Mesenchymal stem cell (in vitro differentiated cells and primary cell): ENCODE results near the gene PRKAA1.
"Not testable (repeated sequence)": the region's sequence is repeated elsewhere in the genome, so short reads cannot be mapped to it uniquely, and the experiment has no call there.

Source experiments
- DNase-seq: peaks from one replicate; pipeline ENCODE4 v3.0.0-alpha.2; 2013
- H2AFZ ChIP-seq: one replicate; pipeline ENCODE4 v1.6.1; 2013; ENCODE audit warnings: low read depth, mild to moderate bottlenecking, control low read depth, inconsistent platforms, low read length, moderate library complexity
- H2AK5ac ChIP-seq: 2 replicates; pipeline ENCODE4 v1.6.1; 2013; ENCODE audit warnings: low read length, moderate library complexity, mild to moderate bottlenecking, inconsistent platforms; ENCODE audit not compliant: severe bottlenecking
- H2BK120ac ChIP-seq: one replicate; pipeline ENCODE4 v1.6.1; 2013; ENCODE audit warnings: low read depth, mild to moderate bottlenecking, inconsistent platforms, low read length, moderate library complexity
- H2BK12ac ChIP-seq, 2 experiments: one replicate each; pipeline ENCODE4 v1.6.1; 2013; ENCODE audit warnings: inconsistent platforms in 2 of 2, low read length in 2 of 2, mild to moderate bottlenecking in 2 of 2, moderate library complexity in 2 of 2, control low read depth in 1 of 2
- H2BK15ac ChIP-seq: one replicate; pipeline ENCODE4 v1.6.1; 2013; ENCODE audit warnings: mild to moderate bottlenecking, low read depth, inconsistent platforms; ENCODE audit not compliant: poor library complexity, severe bottlenecking
- H2BK5ac ChIP-seq: 2 replicates; pipeline ENCODE4 v1.6.1; 2013; ENCODE audit warnings: low read depth, mild to moderate bottlenecking, low read length, control low read depth, inconsistent platforms; ENCODE audit not compliant: poor library complexity, severe bottlenecking
- H3K14ac ChIP-seq, 2 experiments: one replicate each; pipeline ENCODE4 v1.6.1; 2013; ENCODE audit warnings: inconsistent platforms in 2 of 2, low read length in 2 of 2, control low read depth in 1 of 2, mild to moderate bottlenecking in 1 of 2, moderate library complexity in 1 of 2
- H3K18ac ChIP-seq, 2 experiments: one replicate each; pipeline ENCODE4 v1.6.1; 2013; ENCODE audit warnings: inconsistent platforms in 2 of 2, low read length in 2 of 2, control low read depth in 1 of 2, low read depth in 1 of 2, mild to moderate bottlenecking in 1 of 2
- H3K23ac ChIP-seq, 2 experiments: one replicate each; pipeline ENCODE4 v1.6.1; 2013; ENCODE audit warnings: inconsistent platforms in 2 of 2, low read length in 2 of 2, mild to moderate bottlenecking in 2 of 2, moderate library complexity in 2 of 2, control low read depth in 1 of 2
- H3K27ac ChIP-seq: 2 replicates; pipeline ENCODE4 v1.5.1; 2013; ENCODE audit warnings: mild to moderate bottlenecking, moderate library complexity, low read length, control low read depth, inconsistent platforms; ENCODE audit not compliant: poor library complexity, severe bottlenecking
- H3K27me3 ChIP-seq, 2 experiments: 2 replicates each; pipeline versions ENCODE4 v1.6.1 to v1.7.0; 2013; ENCODE audit warnings: low read length in 2 of 2, mild to moderate bottlenecking in 2 of 2, moderate library complexity in 2 of 2, control low read depth in 1 of 2, inconsistent platforms in 1 of 2; ENCODE audit not compliant: control insufficient read depth in 1 of 2, insufficient read depth in 1 of 2
- H3K36me3 ChIP-seq, 2 experiments: 2 replicates each; pipeline versions ENCODE4 v1.6.1 to v1.7.0; 2013; ENCODE audit warnings: low read length in 2 of 2, control low read depth in 1 of 2, inconsistent platforms in 1 of 2, low read depth in 1 of 2, mild to moderate bottlenecking in 1 of 2; ENCODE audit not compliant: insufficient read depth in 2 of 2, control insufficient read depth in 1 of 2
- H3K4ac ChIP-seq, 2 experiments: one replicate each; pipeline ENCODE4 v1.6.1; 2013; ENCODE audit warnings: inconsistent platforms in 2 of 2, low read length in 2 of 2, mild to moderate bottlenecking in 2 of 2, moderate library complexity in 2 of 2, control low read depth in 1 of 2, low read depth in 1 of 2
- H3K4me1 ChIP-seq: 2 replicates; pipeline ENCODE4 v1.6.1; 2013; ENCODE audit warnings: low read depth, low read length, control low read depth; ENCODE audit not compliant: control insufficient read depth, insufficient read depth
- H3K4me2 ChIP-seq: 2 replicates; pipeline ENCODE4 v1.6.1; 2013; ENCODE audit warnings: low read length, mild to moderate bottlenecking, inconsistent platforms; ENCODE audit not compliant: poor library complexity, severe bottlenecking
- H3K4me3 ChIP-seq, 2 experiments: 2 replicates each; pipeline versions ENCODE4 v1.5.1 to v1.7.0; 2013; ENCODE audit warnings: low read length in 2 of 2, mild to moderate bottlenecking in 2 of 2, control low read depth in 1 of 2, low read depth in 1 of 2; ENCODE audit not compliant: insufficient read depth in 1 of 2
- H3K79me1 ChIP-seq: replicated peaks from 2 replicates; pipeline ENCODE4 v1.6.1; 2013; ENCODE audit warnings: mild to moderate bottlenecking, control low read depth, low read length, inconsistent platforms; ENCODE audit not compliant: poor library complexity, severe bottlenecking
- H3K9ac ChIP-seq: 2 replicates; pipeline ENCODE4 v1.7.0; 2013; ENCODE audit warnings: mild to moderate bottlenecking, low read length, moderate library complexity
- H3K9me3 ChIP-seq: 2 replicates; pipeline ENCODE4 v1.7.0; 2013; ENCODE audit warnings: mild to moderate bottlenecking, low read length; ENCODE audit not compliant: control insufficient read depth
- H4K8ac ChIP-seq: one replicate; pipeline ENCODE4 v1.6.1; 2013; ENCODE audit warnings: inconsistent platforms, mild to moderate bottlenecking, low read length, moderate library complexity
- H4K91ac ChIP-seq: one replicate; pipeline ENCODE4 v1.6.1; 2013; ENCODE audit warnings: mild to moderate bottlenecking, low read length, inconsistent platforms
- WGBS: methylation state at CpG from one replicate; pipeline ENCODE4 v1.1.7; 2013; ENCODE audit warnings: mixed read lengths; 5-methylcytosine and 5-hydroxymethylcytosine counted together

PRKAA1 gene

DNA sequence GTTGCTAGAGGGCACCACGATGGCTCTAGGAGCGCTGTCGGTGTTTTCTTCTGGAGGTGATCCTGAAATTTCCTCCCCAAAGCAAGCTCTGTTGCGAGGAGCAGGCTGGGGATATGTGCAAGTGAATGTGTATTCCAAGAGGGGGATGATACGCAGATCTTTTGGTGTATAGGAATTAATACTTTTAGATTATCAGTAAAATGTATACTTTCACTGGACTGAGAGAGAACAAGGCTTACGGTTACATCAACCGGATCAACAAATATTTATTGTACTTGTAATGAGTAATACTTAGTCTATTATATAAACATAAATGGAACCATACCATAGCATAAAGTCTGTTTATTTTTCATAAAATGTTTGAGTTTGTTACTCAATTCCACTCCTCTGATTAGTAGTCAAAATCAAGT, 632 bp upstream of the PRKAA1 start:
- no peak overlapping the region for H2BK15ac ChIP-seq
- no peak overlapping the region for H3K18ac ChIP-seq
- no peak overlapping the region for H2BK120ac ChIP-seq
- no peaks in the 10 kb centered on the region for H3K79me1 ChIP-seq
- peak overlapping the region; percentile 73 to 98 for H3K4me3 ChIP-seq
- H3K9ac ChIP-seq = peak overlapping the region; percentile 98
- DNase-seq = no peak
- H2BK5ac ChIP-seq = no peak overlapping the region
- H3K23ac ChIP-seq = no peak overlapping the region
- H2AK5ac ChIP-seq = no peak overlapping the region
- no peaks in the 10 kb centered on the region for H3K4me1 ChIP-seq
- H2BK12ac ChIP-seq = no peak overlapping the region
- H4K91ac ChIP-seq = no peak overlapping the region
- H3K27ac ChIP-seq = peak overlapping the region; percentile 91
- WGBS = 0% methylated on average over 4 of the region's 7 CpGs
- no peak overlapping the region for H3K14ac ChIP-seq
- no peaks in the 10 kb centered on the region for H3K9me3 ChIP-seq
- no peak overlapping the region for H2AFZ ChIP-seq
- no peaks in the 10 kb centered on the region for H3K27me3 ChIP-seq
- H3K4ac ChIP-seq = no peak overlapping the region
- no peak overlapping the region for H4K8ac ChIP-seq
- peaks cover 0 to 7% of the 10 kb centered on the region in 2 experiments for H3K36me3 ChIP-seq
- H3K4me2 ChIP-seq = peak overlapping the region; percentile 92

DNA sequence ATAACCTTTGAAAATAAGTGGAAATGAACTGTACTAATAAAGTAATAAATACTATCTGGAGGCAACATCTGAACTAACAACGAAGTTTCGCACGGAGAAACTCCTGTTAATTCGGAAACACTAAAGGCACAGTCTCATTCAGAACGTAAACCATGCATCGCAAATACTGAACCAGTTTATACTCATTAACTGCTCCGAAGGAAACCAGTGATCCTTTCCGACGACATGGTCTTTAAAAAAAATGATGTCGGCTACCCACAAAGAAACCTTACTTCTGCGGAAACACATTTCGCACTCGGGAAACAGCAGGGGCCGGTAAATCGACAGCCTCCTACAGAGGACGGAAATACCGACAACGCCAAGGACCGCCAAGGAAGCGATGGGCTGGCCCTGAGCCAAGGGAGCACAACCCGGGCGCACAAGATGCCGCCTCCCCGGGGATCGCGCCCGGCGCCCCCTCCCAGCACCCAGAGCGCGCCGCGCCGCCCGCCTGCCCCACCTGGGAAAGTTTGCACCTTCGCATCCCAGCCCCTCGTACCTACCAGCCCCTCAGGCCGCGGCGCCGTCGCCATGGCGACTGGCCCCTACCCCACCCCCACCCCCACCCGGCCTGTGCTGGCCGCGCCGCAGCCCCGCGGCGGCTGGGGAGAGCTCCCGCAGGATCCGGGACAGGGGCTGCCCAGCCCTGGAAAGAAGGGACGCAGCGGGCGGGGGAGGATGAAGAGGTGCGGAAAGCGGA, 732 bp downstream of the PRKAA1 start:
- no peaks in the 10 kb centered on the region for H3K27me3 ChIP-seq
- H3K9ac ChIP-seq = peak overlapping the region; percentile 92
- H3K4me1 ChIP-seq = no peaks in the 10 kb centered on the region
- H3K9me3 ChIP-seq = no peaks in the 10 kb centered on the region
- H2AK5ac ChIP-seq = no peak overlapping the region
- DNase-seq = peak; percentile 75
- H2AFZ ChIP-seq = peak overlapping the region; percentile 93
- peak overlapping the region; percentile 96 for H3K27ac ChIP-seq
- under 1% methylated on average over 29 of the region's 56 CpGs for WGBS
- peak overlapping the region; percentile 13 to 96 for H3K4ac ChIP-seq
- H2BK12ac ChIP-seq = peak overlapping the region in 1 of 2 experiments; percentile 76
- peak overlapping the region in 1 of 2 experiments; percentile 99 for H3K14ac ChIP-seq
- peak overlapping the region; percentile 82 to 91 for H3K4me3 ChIP-seq
- H2BK120ac ChIP-seq = peak overlapping the region; percentile 71
- H4K8ac ChIP-seq = peak overlapping the region; percentile 86
- peak overlapping the region; percentile 96 for H2BK15ac ChIP-seq
- H3K18ac ChIP-seq = peak overlapping the region; percentile 81 to 96
- peaks cover 0 to 7% of the 10 kb centered on the region in 2 experiments for H3K36me3 ChIP-seq
- H3K4me2 ChIP-seq = peak overlapping the region; percentile 60
- no peaks in the 10 kb centered on the region for H3K79me1 ChIP-seq
- peak overlapping the region; percentile 2 for H2BK5ac ChIP-seq
- H4K91ac ChIP-seq = no peak overlapping the region
- peak overlapping the region in 1 of 2 experiments; percentile 34 for H3K23ac ChIP-seq

DNA sequence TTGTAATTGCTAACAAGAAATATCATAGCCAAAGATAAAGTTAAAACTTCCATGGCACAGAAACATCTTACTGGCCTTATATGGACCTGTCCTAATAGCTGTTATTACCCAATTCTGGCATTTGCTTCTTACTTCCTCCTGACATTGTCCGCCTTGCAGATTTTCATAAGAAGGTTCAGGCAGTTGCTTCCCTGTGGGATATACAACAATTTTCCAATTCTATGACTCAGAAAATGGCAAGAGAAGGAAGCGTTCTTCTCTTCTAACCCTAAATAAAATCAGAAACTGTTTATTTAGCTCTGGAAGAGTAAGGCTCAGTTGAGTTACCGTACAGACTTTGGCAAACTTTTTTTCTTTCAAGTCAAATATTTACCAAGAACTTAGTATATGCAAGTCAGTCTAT, 1.7 kb downstream of the PRKAA1 start:
- no peak overlapping the region for H2BK5ac ChIP-seq
- H3K79me1 ChIP-seq = no peaks in the 10 kb centered on the region
- no peak overlapping the region for H2AFZ ChIP-seq
- peaks cover 0 to 7% of the 10 kb centered on the region in 2 experiments for H3K36me3 ChIP-seq
- peak overlapping the region; percentile 60 for H3K4me2 ChIP-seq
- peak overlapping the region; percentile 92 for H3K9ac ChIP-seq
- no peaks in the 10 kb centered on the region for H3K27me3 ChIP-seq
- H4K91ac ChIP-seq = no peak overlapping the region
- H3K4ac ChIP-seq = no peak overlapping the region
- no peak overlapping the region for H2BK120ac ChIP-seq
- DNase-seq = peak; percentile 68
- H3K14ac ChIP-seq = no peak overlapping the region
- no peaks in the 10 kb centered on the region for H3K9me3 ChIP-seq
- H3K4me3 ChIP-seq = peak overlapping the region in 1 of 2 experiments; percentile 82
- 69% methylated on average over 1 of the region's 3 CpGs for WGBS
- peak overlapping the region; percentile 47 for H3K27ac ChIP-seq
- no peak overlapping the region for H2BK15ac ChIP-seq
- H4K8ac ChIP-seq = no peak overlapping the region
- no peaks in the 10 kb centered on the region for H3K4me1 ChIP-seq
- H3K23ac ChIP-seq = no peak overlapping the region
- no peak overlapping the region for H2AK5ac ChIP-seq
- H2BK12ac ChIP-seq = no peak overlapping the region
- H3K18ac ChIP-seq = no peak overlapping the region

DNA sequence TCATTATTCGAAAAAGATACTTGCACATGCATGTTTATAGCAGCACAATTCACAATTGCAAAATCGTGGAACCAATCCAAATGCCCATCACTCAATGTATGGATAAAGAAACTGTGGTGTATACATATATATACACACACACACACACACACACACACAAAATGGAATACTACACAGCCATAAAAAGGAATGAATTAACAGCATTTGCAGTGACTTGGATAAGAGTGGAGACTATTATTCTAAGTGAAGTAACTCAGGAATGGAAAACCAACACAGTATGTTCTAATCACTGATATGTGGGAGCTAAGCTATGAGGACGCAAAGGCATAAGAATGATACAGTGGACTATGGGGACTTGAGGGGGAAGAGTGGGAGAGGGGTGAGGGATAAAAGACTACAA, 3.3 kb downstream of the PRKAA1 start:
- not testable (repeated sequence) for H2AFZ ChIP-seq, H3K27me3 ChIP-seq, H4K8ac ChIP-seq, H3K27ac ChIP-seq, H3K4me1 ChIP-seq, H3K36me3 ChIP-seq, H2BK5ac ChIP-seq, H3K18ac ChIP-seq, H3K23ac ChIP-seq, H3K4me3 ChIP-seq, H3K4ac ChIP-seq, DNase-seq, H3K9me3 ChIP-seq, H3K14ac ChIP-seq, H2BK15ac ChIP-seq, H3K9ac ChIP-seq, H3K79me1 ChIP-seq, H3K4me2 ChIP-seq, H2AK5ac ChIP-seq, H4K91ac ChIP-seq, H2BK12ac ChIP-seq, H2BK120ac ChIP-seq
- no CpG with 5 or more reads among the region's 3 CpGs for WGBS
